ENCODE results near the gene CDK5RAP3. TPM values are rescaled to one million over a fixed set of nuclear protein-coding genes. Genes with fewer than 3 reads are reported as not detected.
A peak's percentile ranks its signal among the peaks of the same experiment; 100 is the strongest.

The CDK5RAP3 gene
- total and polyA plus RNA-seq, 12 donors, result 42.8 to 733 (median 111) TPM

GRCh38 chr17:48006936-48007709 lies 36.2 kb downstream of the CDK5RAP3 start:
- peaks cover 4 to 13% of the 10 kb centered on the region in 2 donors for H3K4me1 ChIP-seq (replicated peaks in 1 of 2)
- no peaks in the 10 kb centered on the region for H3K27me3 ChIP-seq
- no peaks in the 10 kb centered on the region for H3K9me3 ChIP-seq (replicated peaks in 1 of 3)
- H3K27ac ChIP-seq, result no peak overlapping the region
- WGBS, 4 donors, result 73 to 84% (median 79%) methylated on average over 12 of the region's 12 CpGs
- H3K36me3 ChIP-seq (replicated peaks in 1 of 2), result no peaks in the 10 kb centered on the region
- DNase-seq, result no peak
- TF ChIP-seq CTCF (IDR thresholded peaks at IDR 0.05), result no peak
- no peak for TF ChIP-seq POLR2A (IDR thresholded peaks at IDR 0.05)
- no peak overlapping the region for H3K4me3 ChIP-seq
- intact Hi-C loops (cut with DNase I), result no loop called here

- 73 to 85% (median 76%) methylated on average over 3 of the region's 3 CpGs for WGBS, 4 donors
- no peaks in the 10 kb centered on the region for H3K36me3 ChIP-seq (replicated peaks in 1 of 2)
- no peak overlapping the region for H3K27ac ChIP-seq
- no peak for DNase-seq
- H3K9me3 ChIP-seq (replicated peaks in 1 of 3), result no peaks in the 10 kb centered on the region
- H3K27me3 ChIP-seq, result peaks cover 3% of the 10 kb centered on the region
- H3K4me3 ChIP-seq, result no peak overlapping the region
- TF ChIP-seq POLR2A (IDR thresholded peaks at IDR 0.05), result no peak
- no peak for TF ChIP-seq CTCF (IDR thresholded peaks at IDR 0.05)
- peaks cover 4 to 6% of the 10 kb centered on the region in 2 donors for H3K4me1 ChIP-seq (replicated peaks in 1 of 2)
- intact Hi-C loops (cut with DNase I), result loop anchor here in 1 of 2 donors (10.0 kb wide), 1 partner anchor 55 kb away; the partner anchor contains the start of gene PRR15L
These were observed 39.3 kb downstream of the CDK5RAP3 start for GRCh38 chr17:48010193-48010592.

GRCh38 chr17:48011405-48012150 lies 40.7 kb downstream of the CDK5RAP3 start:
- Histone ChIP-seq H3K36me3 (replicated peaks in 1 of 2) (no peaks in the 10 kb centered on the region), H3K4me3 (peak overlapping the region in 1 of 4 donors; percentile 38), H3K27me3 (peaks cover 3% of the 10 kb centered on the region), H3K27ac (peak overlapping the region in 1 of 5 donors; percentile 60), H3K9me3 (replicated peaks in 1 of 3) (no peaks in the 10 kb centered on the region), H3K4me1 (replicated peaks in 1 of 2) (peaks cover 4 to 6% of the 10 kb centered on the region in 2 donors)
- intact Hi-C loops (cut with DNase I), result loop anchor here in 1 of 2 donors (10.0 kb wide), 1 partner anchor 57 kb away; the partner anchor contains the start of gene PRR15L
- DNase-seq, result peak in 3 of 7 donors; percentile 43 to 76 (median 47)
- 6 to 17% (median 9%) methylated on average over 21 to 23 of the region's 23 CpGs for WGBS, 4 donors
- TF ChIP-seq CTCF (IDR thresholded peaks at IDR 0.05) (peak; percentile 11 to 45 (median 34)), POLR2A (IDR thresholded peaks at IDR 0.05) (no peak)

DNA sequence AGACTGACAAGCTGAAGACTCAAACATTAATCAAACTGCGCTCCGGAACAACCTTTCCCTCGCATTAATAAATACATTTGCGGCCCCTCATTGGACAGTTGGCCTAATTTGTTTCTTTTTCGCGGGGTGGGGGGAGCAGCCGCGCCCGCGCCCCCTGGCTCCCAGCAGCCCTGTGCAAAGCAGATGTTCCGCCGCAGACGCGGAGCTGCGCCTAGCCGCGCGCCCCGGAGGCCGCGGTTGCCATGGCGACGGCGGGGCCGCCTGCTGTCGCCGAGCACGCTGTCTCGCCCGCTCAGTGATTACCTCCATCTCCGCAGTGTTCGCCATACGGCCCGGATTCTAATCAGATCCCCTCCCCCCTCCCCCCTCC lies 41.2 kb downstream of the CDK5RAP3 start:
- Histone ChIP-seq H3K27me3 (peaks cover 3% of the 10 kb centered on the region), H3K4me1 (replicated peaks in 1 of 2) (peaks cover 4 to 6% of the 10 kb centered on the region in 2 donors), H3K36me3 (replicated peaks in 1 of 2) (no peaks in the 10 kb centered on the region), H3K4me3 (peak overlapping the region in 2 of 4 donors; percentile 3 to 38), H3K9me3 (replicated peaks in 1 of 3) (no peaks in the 10 kb centered on the region), H3K27ac (peak overlapping the region in 1 of 5 donors; percentile 60)
- WGBS, 4 donors, result 0 to 1% (median 1%) methylated on average over 11 to 34 of the region's 34 CpGs
- DNase-seq, result peak in 5 of 7 donors; percentile 32 to 84 (median 39)
- intact Hi-C loops (cut with DNase I), result loop anchor here in 1 of 2 donors (10.0 kb wide), 1 partner anchor 57 kb away; the partner anchor contains the start of gene PRR15L
- TF ChIP-seq POLR2A (IDR thresholded peaks at IDR 0.05), result no peak
- no peak for TF ChIP-seq CTCF (IDR thresholded peaks at IDR 0.05)
